Measurements from ENCODE around the gene BAZ1B.
"Not testable (repeated sequence)": the region's sequence is repeated elsewhere in the genome, so short reads cannot be mapped to it uniquely, and the experiment has no call there.

BAZ1B gene

DNA sequence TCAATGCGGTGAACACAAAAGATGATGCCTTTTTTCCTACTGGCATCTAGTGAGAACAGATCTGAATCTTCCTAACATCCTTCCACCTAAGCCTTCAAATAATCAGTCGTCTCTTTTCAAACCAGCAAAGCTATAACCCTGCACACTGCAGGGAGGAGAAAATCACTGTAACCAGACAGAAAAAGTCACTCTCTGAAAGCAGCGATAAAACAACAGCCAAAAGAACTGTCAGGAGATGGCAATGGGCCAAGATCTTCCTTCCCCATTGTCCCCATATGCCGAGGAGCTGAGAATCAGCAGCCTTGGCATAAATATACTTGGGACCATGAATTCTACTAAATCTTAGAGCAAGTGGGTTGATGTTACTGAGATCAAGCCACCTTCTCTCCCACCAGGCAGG lies 75.4 kb downstream of the BAZ1B start:
- no peak for DNase-seq (ENCODE audit: low spot score)

- DNase-seq (ENCODE audit: low spot score): no peak
Measured at GRCh38 chr7:73443548-73444255, 78.4 kb downstream of the BAZ1B start.

GRCh38 chr7:73442903-73443500 lies 79.1 kb downstream of the BAZ1B start:
- DNase-seq (ENCODE audit: low spot score): no peak

DNA sequence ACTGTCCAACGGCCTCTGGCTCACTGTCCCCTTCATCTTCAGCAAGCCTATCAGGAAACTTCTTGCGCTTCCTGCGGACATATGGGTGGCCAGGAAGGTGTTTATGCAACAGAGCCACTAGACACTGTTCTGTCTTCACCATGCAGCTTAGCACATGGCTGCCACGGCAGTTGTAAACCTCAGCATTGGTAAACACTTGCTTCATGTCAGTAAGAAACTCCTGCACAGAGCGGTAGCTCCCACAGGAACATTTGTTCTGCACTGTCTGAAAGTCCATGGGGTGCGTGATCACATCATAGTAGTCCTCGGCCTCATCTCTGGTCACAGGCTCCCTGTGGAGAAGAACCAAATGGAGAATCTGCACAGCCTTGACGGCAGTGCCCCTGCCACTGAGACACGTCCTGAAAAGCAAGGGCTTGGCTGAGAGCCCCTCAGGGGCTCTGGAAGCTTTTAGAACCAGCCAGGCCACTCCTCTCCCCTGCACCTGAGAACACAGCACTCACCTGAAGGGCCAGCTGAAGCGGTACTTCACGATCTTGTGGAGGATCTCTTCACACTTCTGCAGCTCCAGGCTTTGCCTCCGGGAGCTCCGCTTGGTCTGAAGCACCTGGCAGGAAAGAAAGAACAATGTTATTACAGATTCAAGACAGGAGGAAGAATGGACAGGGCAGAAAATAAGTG lies 79.7 kb downstream of the BAZ1B start:
- DNase-seq (ENCODE audit: low spot score): no peak

- DNase-seq (ENCODE audit: low spot score): no peak
Measured at GRCh38 chr7:73439410-73439704, 82.7 kb downstream of the BAZ1B start.

DNA sequence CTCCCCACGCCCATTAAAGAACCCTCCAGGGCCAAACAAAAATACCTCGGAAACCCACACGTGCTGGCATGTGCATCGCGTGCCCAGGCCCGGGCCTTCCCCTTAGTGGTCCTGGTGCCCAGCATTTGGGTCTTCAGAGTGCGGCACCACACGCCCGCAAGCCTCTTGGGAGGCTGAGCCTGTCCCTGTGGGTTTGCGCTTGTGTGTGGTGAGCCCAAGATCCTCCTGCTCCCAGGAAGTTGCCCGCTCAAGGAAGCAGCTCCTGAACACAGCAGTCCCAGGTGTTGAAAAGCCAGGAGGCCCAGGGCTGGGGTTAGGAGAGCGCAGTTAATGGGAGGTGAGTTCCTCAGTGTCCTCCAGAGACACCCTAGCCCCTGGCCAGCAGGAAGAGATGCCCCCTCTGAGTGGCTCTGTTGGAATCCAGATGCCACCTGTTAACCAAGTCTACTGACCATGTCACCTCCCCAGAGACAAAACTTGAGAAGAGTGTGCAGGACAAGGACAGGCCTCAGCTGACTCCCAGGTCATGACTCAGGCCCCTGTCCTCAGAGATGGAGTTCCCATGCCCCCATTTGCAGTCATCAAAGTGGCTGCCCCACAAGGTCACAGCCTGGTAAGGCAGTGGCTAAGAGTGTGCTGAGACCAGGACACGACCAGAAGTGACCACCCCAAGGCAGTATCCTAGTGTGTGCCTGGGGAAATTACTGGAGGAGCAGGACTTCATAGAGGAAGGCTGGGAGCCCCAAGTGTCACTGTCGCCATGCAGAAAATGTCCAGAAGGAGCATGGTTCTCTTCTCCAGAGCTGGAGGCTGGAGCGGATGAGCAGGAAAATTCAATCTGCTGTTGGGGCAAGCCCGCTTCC lies 83.3 kb downstream of the BAZ1B start:
- no peak for DNase-seq (ENCODE audit: low spot score)

GRCh38 chr7:73437621-73438416 lies 84.3 kb downstream of the BAZ1B start:
- DNase-seq (ENCODE audit: low spot score): no peak

GRCh38 chr7:73437091-73437490 lies 85.0 kb downstream of the BAZ1B start:
- no peak for DNase-seq (ENCODE audit: low spot score)

GRCh38 chr7:73436031-73436929 lies 85.8 kb downstream of the BAZ1B start:
- no peak for DNase-seq (ENCODE audit: low spot score)

GRCh38 chr7:73435471-73436009 lies 86.6 kb downstream of the BAZ1B start:
- DNase-seq (ENCODE audit: low spot score): no peak

GRCh38 chr7:73434701-73435069 lies 87.4 kb downstream of the BAZ1B start:
- no peak for DNase-seq (ENCODE audit: low spot score)

DNA sequence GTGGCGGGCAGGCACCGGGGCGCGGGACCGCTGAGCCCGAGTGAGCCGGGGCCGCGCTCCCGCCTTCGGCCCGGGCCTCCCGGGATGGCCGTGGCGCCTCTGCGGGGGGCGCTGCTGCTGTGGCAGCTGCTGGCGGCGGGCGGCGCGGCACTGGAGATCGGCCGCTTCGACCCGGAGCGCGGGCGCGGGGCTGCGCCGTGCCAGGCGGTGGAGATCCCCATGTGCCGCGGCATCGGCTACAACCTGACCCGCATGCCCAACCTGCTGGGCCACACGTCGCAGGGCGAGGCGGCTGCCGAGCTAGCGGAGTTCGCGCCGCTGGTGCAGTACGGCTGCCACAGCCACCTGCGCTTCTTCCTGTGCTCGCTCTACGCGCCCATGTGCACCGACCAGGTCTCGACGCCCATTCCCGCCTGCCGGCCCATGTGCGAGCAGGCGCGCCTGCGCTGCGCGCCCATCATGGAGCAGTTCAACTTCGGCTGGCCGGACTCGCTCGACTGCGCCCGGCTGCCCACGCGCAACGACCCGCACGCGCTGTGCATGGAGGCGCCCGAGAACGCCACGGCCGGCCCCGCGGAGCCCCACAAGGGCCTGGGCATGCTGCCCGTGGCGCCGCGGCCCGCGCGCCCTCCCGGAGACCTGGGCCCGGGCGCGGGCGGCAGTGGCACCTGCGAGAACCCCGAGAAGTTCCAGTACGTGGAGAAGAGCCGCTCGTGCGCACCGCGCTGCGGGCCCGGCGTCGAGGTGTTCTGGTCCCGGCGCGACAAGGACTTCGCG lies 88.0 kb downstream of the BAZ1B start:
- DNase-seq (ENCODE audit: low spot score): no peak

DNA sequence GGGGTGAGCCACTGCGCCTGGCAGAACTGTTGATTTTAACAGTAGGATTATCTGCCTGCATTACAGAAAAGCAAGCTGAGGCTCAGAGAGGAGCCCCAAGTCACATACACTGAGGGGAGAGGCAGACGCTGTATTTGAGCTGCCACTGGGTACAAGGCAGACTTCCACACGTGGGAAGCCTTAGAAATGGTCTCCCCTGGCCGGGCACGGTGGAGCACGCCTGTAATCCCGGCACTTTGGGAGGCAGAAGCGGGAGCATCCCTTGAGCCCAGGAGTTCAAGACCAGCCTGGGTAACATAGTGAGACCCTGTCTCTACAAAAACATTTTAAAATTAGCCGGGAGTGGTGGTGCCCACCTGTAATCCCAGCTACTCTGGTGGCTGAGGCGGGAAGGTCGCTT lies 89.4 kb downstream of the BAZ1B start:
- DNase-seq (ENCODE audit: low spot score): no peak

DNA sequence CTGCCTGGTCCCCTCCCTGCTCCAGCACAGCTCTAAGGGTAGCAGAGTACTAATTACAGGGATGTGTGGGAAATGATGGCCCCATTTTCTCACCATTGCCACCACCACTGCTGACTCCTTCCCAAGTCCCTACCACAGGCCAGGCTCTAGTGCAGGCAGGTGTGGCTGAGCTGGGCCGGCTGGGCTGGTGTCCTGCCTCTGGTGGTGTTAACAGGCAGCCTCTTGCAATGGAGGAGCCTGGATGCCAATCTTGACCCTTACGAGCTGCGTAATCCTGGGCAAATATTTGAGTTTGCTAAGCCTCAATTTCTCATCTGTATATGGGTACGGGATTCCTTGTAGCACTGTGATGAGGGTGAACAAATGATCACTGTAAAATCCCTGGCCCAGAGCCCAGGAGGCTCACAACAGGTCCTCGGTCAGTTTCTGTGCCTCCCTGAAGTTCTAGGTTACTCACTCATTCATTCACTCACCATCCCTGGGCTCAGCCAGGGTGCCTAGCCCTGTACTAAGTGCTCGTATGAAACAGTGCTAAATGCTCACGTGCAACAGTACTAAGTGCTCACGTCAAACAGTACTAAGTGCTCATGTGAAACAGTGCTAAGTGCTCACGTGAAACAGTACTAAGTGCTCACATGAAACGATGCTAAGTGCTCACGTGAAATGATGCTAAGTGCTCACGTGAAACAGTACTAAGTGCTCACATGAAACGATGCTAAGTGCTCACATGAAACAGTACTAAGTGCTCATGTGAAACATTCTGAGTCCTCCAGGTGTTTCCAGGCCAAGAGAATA lies 90.9 kb downstream of the BAZ1B start:
- DNase-seq (ENCODE audit: low spot score): no peak

DNA sequence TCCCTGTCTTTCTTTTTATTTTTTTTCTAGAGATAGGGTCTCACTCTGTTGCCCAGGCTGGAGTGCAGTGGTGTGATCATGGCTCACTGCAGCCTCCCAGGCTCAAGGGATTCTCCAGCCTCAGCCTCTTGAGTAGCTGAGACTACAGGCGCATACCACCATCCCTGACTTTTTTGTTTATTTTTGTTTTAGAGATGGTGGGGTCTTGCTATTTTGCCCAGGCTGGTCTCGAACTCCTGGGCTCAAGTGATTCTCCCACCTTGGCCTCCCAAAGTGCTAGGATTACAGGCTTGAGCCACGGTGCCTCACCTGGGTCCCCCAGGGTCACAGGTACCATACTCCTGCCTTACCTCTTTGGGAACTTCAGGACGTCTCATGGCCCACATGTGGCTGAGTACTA lies 91.6 kb downstream of the BAZ1B start:
- DNase-seq (ENCODE audit: low spot score): not testable (repeated sequence)

DNA sequence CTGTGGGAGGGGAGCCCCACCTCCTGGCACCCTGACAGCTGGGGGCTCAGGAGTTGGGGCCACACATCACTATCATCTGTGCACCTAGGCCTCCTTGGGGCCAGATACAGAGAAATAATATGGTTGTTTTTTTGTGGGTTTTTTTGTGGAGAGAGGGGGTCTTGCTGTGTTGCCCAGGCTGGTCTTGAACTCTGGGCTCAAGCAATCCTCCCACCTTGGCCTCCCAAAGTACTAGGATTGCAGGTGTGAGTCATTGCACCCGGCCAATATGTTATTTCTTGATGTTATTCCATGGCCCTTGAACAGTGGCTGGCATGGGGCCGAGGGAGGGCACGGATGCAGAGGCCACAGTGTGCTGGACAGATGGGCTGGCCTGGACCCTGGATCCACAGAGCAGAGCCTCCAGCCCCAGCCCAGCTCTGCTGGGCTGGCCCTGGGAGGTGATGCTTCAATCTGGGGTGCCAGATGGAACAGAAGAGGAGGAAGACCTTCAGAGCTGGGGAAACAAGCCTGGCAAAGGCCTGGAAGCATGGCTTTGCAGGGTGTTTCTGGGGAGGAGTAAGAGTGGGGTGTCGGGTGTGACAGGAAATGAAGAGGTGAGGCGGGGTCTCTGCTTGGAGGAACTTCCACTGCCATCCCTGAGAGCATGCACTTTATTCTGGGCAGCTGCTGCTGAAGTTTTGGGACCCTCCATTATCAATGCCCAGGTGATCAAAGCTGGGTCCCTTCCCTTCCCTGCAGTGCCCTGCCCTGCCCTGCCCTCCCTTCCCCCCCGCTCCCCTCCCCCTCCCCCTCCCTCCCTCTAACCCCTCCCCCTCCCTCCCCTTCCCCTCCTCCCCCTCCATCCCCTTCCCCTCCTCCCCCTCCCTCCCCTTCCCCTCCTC lies 92.2 kb downstream of the BAZ1B start:
- DNase-seq (ENCODE audit: low spot score): no peak

DNA sequence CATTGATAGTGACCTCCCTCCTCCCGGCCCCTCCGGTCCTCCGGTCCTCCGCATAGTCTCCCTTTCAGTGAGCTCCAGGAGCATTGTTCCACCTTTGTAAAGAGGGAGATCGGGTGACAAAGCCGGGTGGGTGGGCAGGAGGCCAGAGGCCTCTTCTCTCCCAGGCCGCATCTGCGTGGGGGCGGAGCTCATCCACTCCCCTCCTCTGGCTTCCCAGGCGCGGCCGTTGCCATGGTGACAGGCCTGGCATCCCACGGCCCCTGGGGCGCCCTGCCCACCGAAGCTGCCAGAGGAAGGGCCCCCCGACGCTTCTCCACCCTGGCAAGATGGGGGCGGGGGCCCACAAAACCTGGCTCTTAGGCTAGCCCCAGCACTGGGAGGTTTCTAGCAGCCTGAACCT lies 92.9 kb downstream of the BAZ1B start:
- no peak for DNase-seq (ENCODE audit: low spot score)
